HUDEP-2 (cell line): ENCODE data around the gene SLC24A2.
A peak's percentile ranks its signal among the peaks of the same experiment; 100 is the strongest.
"Not testable (repeated sequence)": the region's sequence is repeated elsewhere in the genome, so short reads cannot be mapped to it uniquely, and the experiment has no call there.

Experiments used
- DNase-seq, 76 experiments: peaks; one replicate each; lab custom pipeline; 2025; ENCODE audit not compliant: unreplicated experiment in 76 of 76; lab: John Stamatoyannopoulos, UW

SLC24A2 gene

GRCh38 chr9:19788614-19789271 lies at the start of gene SLC24A2:
TSS of gene SLC24A2 (minus strand) at chr9:19789037.
- DNase-seq = no peak

- DNase-seq = not testable (repeated sequence)
Measured at GRCh38 chr9:19833331-19833730, 44.5 kb upstream of the SLC24A2 start.

- no peak for DNase-seq
Measured at GRCh38 chr9:19830796-19831195, 42.0 kb upstream of the SLC24A2 start.

GRCh38 chr9:19828576-19829109 lies 39.8 kb upstream of the SLC24A2 start:
- no peak for DNase-seq

- DNase-seq = no peak
Measured at GRCh38 chr9:19816769-19817168, 27.9 kb upstream of the SLC24A2 start.

GRCh38 chr9:19812194-19812593 lies 23.4 kb upstream of the SLC24A2 start:
- no peak for DNase-seq

- no peak for DNase-seq
Measured at GRCh38 chr9:19809422-19810269, 20.8 kb upstream of the SLC24A2 start.

- no peak for DNase-seq
Measured at GRCh38 chr9:19807182-19807892, 18.5 kb upstream of the SLC24A2 start.

GRCh38 chr9:19804431-19804830 lies 15.6 kb upstream of the SLC24A2 start:
- DNase-seq = no peak

GRCh38 chr9:19800884-19801283 lies 12.0 kb upstream of the SLC24A2 start:
- no peak for DNase-seq

- DNase-seq = no peak
Measured at GRCh38 chr9:19799784-19800183, 10.9 kb upstream of the SLC24A2 start.

- DNase-seq = no peak
Measured at GRCh38 chr9:19788152-19788551, 685 bp downstream of the SLC24A2 start.

- DNase-seq = no peak
Measured at GRCh38 chr9:19787672-19788071, 1.2 kb downstream of the SLC24A2 start.

GRCh38 chr9:19785230-19785629 lies 3.6 kb downstream of the SLC24A2 start:
- DNase-seq = no peak

- no peak for DNase-seq
Measured at GRCh38 chr9:19784136-19784535, 4.7 kb downstream of the SLC24A2 start.

- DNase-seq = no peak
Measured at GRCh38 chr9:19783500-19783899, 5.3 kb downstream of the SLC24A2 start.

GRCh38 chr9:19782005-19782404 lies 6.8 kb downstream of the SLC24A2 start:
- DNase-seq = peak in 9 of 76 experiments; percentile 6 to 26 (median 12)

GRCh38 chr9:19781240-19781639 lies 7.6 kb downstream of the SLC24A2 start:
- DNase-seq = no peak

- no peak for DNase-seq
Measured at GRCh38 chr9:19771446-19771845, 17.4 kb downstream of the SLC24A2 start.

- DNase-seq = no peak
Measured at GRCh38 chr9:19770973-19771372, 17.9 kb downstream of the SLC24A2 start.

GRCh38 chr9:19769213-19769612 lies 19.6 kb downstream of the SLC24A2 start:
- peak in 1 of 76 experiments; percentile 7 for DNase-seq
